Activated T-cell treated with anti-CD3 and anti-CD28 coated beads, Interleukin-2, amount 50 U/mL, for 72 hours (primary cell): Measurements from ENCODE around the gene KRT36. TPM values are rescaled to one million over a fixed set of nuclear protein-coding genes. Genes with fewer than 3 reads are reported as not detected.

Experiments used
- ATAC-seq, 2 donors: fragments of 150-1000 bp; cut with Tn5 transposase; replicated peaks in 1 of 2; 2 replicates each; pipeline ENCODE4 v1.10.0; 2021; ENCODE audit warnings: moderate library complexity in 2 of 2, mild to moderate bottlenecking in 1 of 2
- DNase-seq, 2 donors: peaks; one replicate each; pipeline ENCODE4 v3.0.0; 2021 to 2022; ENCODE audit warnings: mixed read lengths in 1 of 2
- H3K27ac Mint-ChIP-seq: one replicate; pipeline ENCODE4 v1.8.0; 2022; ENCODE audit warnings: mild to moderate bottlenecking, moderate library complexity, mixed read lengths
- H3K27me3 Mint-ChIP-seq: one replicate; pipeline ENCODE4 v1.8.0; 2022; ENCODE audit warnings: low read depth, mixed read lengths
- H3K36me3 Mint-ChIP-seq, 2 donors: one replicate each; pipeline ENCODE4 v1.8.0; 2022; ENCODE audit warnings: mixed read lengths in 2 of 2, mild to moderate bottlenecking in 1 of 2; ENCODE audit not compliant: insufficient read depth in 2 of 2
- H3K4me1 Mint-ChIP-seq: one replicate; pipeline ENCODE4 v1.8.0; 2022; ENCODE audit warnings: low read depth, mixed read lengths
- H3K4me3 Mint-ChIP-seq, 2 donors: one replicate each; pipeline ENCODE4 v1.8.0; 2022; ENCODE audit warnings: mild to moderate bottlenecking in 2 of 2, mixed read lengths in 2 of 2, moderate library complexity in 2 of 2
- H3K9me3 Mint-ChIP-seq, 2 donors: one replicate each; pipeline ENCODE4 v1.8.0; 2022; ENCODE audit warnings: mixed read lengths in 2 of 2
- total RNA-seq, 2 donors: library from RNA; stranded (reverse); gene quantifications; one replicate each; pipeline ENCODE4 v1.2.3, GENCODE V29; 2022

The KRT36 gene
- total RNA-seq, 2 donors from 2014 or later, result not detected

DNA sequence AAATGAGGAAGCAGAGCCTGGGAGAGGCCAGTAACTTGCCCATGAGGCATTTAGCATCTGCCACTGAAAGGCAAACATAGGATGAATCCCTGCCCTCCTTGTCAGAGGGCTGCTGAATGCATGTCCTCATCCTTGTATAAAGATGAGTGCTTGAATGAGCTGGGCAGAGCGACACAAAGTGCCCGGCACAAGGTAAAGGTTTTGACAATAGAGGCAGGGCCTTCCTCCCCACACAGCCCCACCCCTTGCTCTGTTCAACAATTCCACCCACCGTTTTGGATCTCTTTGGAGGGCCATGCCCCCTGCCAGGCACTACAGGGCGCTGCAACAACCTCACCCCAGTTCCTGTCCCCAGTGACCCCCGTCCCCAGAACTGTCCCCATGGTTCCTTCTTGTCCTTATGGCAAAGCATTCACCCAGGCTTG, 39.8 kb upstream of the KRT36 start:
- H3K9me3 Mint-ChIP-seq, result no peaks in the 10 kb centered on the region
- H3K36me3 Mint-ChIP-seq, result no peaks in the 10 kb centered on the region
- DNase-seq (no peak), ATAC-seq (no peak)
- peaks cover 11% of the 10 kb centered on the region for H3K4me1 Mint-ChIP-seq
- peak overlapping the region in 1 of 2 donors; percentile 29 for H3K4me3 Mint-ChIP-seq
- peaks cover 62% of the 10 kb centered on the region for H3K27me3 Mint-ChIP-seq
- no peak overlapping the region for H3K27ac Mint-ChIP-seq

DNA sequence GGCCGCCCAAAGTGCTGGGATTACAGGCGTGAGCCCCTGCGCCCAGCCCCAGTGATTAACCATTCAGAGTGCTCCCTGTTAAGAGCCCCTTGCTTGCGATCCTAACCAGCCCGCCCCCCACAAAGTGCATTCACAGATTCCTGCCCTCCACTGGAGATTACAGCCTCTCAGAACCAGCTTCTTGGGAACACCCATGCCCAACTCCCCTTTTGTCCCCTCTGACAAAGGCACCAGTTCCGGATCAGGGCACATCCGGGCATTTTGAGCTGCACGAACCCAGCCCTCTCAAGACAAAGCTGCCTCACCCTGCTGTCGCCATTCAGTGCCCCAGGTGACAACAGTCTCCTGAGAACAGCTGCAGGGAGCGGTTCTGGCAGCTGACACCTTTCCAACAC, 39.2 kb upstream of the KRT36 start:
- Mint-ChIP-seq H3K36me3 (no peaks in the 10 kb centered on the region), H3K27ac (no peak overlapping the region), H3K4me1 (peaks cover 11% of the 10 kb centered on the region), H3K27me3 (peaks cover 62% of the 10 kb centered on the region), H3K4me3 (peak overlapping the region in 1 of 2 donors; percentile 68), H3K9me3 (no peaks in the 10 kb centered on the region)
- no peak for DNase-seq
- no peak for ATAC-seq

GRCh38 chr17:41527063-41528023, 37.6 kb upstream of the KRT36 start:
- no peaks in the 10 kb centered on the region for H3K9me3 Mint-ChIP-seq
- no peak overlapping the region for H3K27ac Mint-ChIP-seq
- H3K4me3 Mint-ChIP-seq, result peak overlapping the region; percentile 43 to 60
- DNase-seq, result no peak
- no peaks in the 10 kb centered on the region for H3K36me3 Mint-ChIP-seq
- H3K4me1 Mint-ChIP-seq, result peaks cover 11% of the 10 kb centered on the region
- peaks cover 51% of the 10 kb centered on the region for H3K27me3 Mint-ChIP-seq
- ATAC-seq, result peak in 1 of 2 donors; percentile 33

DNA sequence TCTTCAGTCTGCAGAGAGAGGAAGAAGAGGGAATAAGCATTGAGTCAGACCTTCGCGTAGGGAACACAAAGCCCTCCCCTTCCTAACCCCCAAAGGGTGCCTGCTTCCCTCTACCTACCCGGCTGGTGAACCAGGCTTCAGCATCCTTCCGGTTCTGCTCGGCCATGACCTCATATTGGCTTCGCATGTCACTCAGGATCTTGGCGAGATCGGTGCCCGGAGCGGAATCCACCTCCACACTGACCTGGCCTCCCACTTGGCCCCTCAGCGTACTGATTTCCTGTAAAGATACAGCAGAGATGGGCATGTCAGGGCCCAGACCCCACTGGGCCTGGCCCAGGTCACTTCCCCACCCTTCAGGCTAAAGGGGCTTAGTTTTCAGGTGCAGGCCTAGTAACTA, 34.6 kb upstream of the KRT36 start:
- Mint-ChIP-seq H3K27me3 (peaks cover 28% of the 10 kb centered on the region), H3K4me3 (no peak overlapping the region), H3K27ac (no peak overlapping the region), H3K36me3 (no peaks in the 10 kb centered on the region), H3K9me3 (no peaks in the 10 kb centered on the region), H3K4me1 (peaks cover 10% of the 10 kb centered on the region)
- ATAC-seq (no peak), DNase-seq (no peak)

- H3K4me1 Mint-ChIP-seq, result peaks cover 5% of the 10 kb centered on the region
- H3K27me3 Mint-ChIP-seq, result peaks cover 23% of the 10 kb centered on the region
- DNase-seq (no peak), ATAC-seq (no peak)
- no peaks in the 10 kb centered on the region for H3K36me3 Mint-ChIP-seq
- H3K9me3 Mint-ChIP-seq, result no peaks in the 10 kb centered on the region
- no peak overlapping the region for H3K27ac Mint-ChIP-seq
- H3K4me3 Mint-ChIP-seq, result no peak overlapping the region
Measured at GRCh38 chr17:41523787-41524186, 34.1 kb upstream of the KRT36 start.

DNA sequence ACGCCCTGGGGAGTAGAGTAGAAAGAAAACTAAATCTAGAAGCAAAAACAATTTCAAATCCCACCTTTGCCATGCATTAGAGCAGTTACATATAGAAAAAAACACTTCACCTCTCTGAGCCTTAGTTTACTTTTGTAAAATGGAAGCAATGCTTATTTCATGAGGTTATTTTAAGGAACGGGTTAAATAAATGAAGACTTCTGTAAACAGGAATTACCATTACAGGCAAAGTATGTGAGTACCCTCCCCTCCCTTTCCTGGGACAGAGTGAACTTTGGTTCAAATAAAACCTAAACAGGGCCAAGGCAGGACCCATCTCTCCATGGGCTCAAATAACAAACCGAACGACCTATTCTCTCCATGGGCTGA, 33.5 kb upstream of the KRT36 start:
- DNase-seq (no peak), ATAC-seq (no peak)
- Mint-ChIP-seq H3K36me3 (no peaks in the 10 kb centered on the region), H3K27me3 (peaks cover 18% of the 10 kb centered on the region), H3K4me3 (no peak overlapping the region), H3K27ac (no peak overlapping the region), H3K4me1 (peaks cover under 1% of the 10 kb centered on the region), H3K9me3 (no peaks in the 10 kb centered on the region)

GRCh38 chr17:41522301-41523224, 32.9 kb upstream of the KRT36 start:
- Mint-ChIP-seq H3K27me3 (peaks cover 16% of the 10 kb centered on the region), H3K27ac (no peak overlapping the region), H3K4me3 (no peak overlapping the region), H3K36me3 (no peaks in the 10 kb centered on the region), H3K9me3 (no peaks in the 10 kb centered on the region), H3K4me1 (no peaks in the 10 kb centered on the region)
- DNase-seq (no peak), ATAC-seq (no peak)

- Mint-ChIP-seq H3K9me3 (no peaks in the 10 kb centered on the region), H3K27me3 (peaks cover 9% of the 10 kb centered on the region), H3K4me1 (no peaks in the 10 kb centered on the region), H3K4me3 (no peak overlapping the region), H3K27ac (no peak overlapping the region), H3K36me3 (no peaks in the 10 kb centered on the region)
- DNase-seq (no peak), ATAC-seq (no peak)
Measured at GRCh38 chr17:41521574-41522261, 32.0 kb upstream of the KRT36 start.

DNA sequence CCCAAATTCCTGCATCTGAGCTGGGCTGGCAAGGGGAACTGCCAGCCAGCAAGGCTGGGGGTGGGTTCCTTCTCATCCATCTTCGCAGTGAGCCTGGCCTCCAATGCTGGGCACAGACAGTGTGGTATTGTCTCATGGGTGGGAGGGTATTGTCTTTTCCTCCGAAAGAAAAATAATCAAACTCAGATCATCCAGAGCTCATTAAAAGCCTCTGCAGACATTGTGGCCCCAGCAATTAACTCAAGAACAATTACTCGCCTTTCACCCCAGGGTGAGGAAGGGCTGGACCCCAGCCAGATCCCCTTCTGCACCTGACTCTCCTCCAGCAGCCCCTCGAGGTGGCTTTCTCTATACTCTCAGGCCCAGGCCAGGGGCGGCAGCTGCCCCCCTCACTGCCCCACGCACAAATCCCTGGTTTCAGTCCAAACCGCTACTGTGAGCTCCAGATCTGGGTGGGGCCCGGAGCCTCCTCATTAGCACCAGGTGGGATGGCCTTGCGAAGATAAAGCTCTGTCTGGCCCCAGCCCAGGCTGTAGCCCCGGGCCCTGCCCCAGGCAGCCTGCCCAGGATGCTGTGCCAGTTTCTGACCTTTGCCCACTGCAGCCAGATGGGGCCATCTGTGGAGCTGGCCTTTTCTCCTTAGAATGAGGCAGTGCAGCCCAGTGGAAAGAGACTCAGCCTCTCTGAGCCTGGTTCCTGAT, 31.3 kb upstream of the KRT36 start:
- peaks cover 6% of the 10 kb centered on the region for H3K27me3 Mint-ChIP-seq
- no peak overlapping the region for H3K4me3 Mint-ChIP-seq
- DNase-seq (no peak), ATAC-seq (no peak)
- H3K4me1 Mint-ChIP-seq, result no peaks in the 10 kb centered on the region
- H3K36me3 Mint-ChIP-seq, result no peaks in the 10 kb centered on the region
- no peak overlapping the region for H3K27ac Mint-ChIP-seq
- H3K9me3 Mint-ChIP-seq, result no peaks in the 10 kb centered on the region

- no peak overlapping the region for H3K27ac Mint-ChIP-seq
- no peaks in the 10 kb centered on the region for H3K4me1 Mint-ChIP-seq
- no peak overlapping the region for H3K4me3 Mint-ChIP-seq
- no peak for ATAC-seq
- H3K36me3 Mint-ChIP-seq, result no peaks in the 10 kb centered on the region
- H3K9me3 Mint-ChIP-seq, result no peaks in the 10 kb centered on the region
- DNase-seq, result no peak
- no peaks in the 10 kb centered on the region for H3K27me3 Mint-ChIP-seq
Measured at GRCh38 chr17:41519501-41520224, 30.0 kb upstream of the KRT36 start.

GRCh38 chr17:41518789-41519449, 29.2 kb upstream of the KRT36 start, which contains the start of gene KRT15:
KRT15 (minus strand) TSS chr17:41518890; CDS start chr17:41518827, 63 bp downstream.
- DNase-seq (no peak), ATAC-seq (no peak)
- no peak within 1 kb of the TSS for H3K27ac Mint-ChIP-seq
- no peaks in the 10 kb centered on the region for H3K9me3 Mint-ChIP-seq
- H3K4me1 Mint-ChIP-seq, result no peaks in the 10 kb centered on the region
- no peak within 1 kb of the TSS for H3K4me3 Mint-ChIP-seq
- no peaks in the 10 kb centered on the region for H3K36me3 Mint-ChIP-seq
- no peaks in the 10 kb centered on the region for H3K27me3 Mint-ChIP-seq
